Activated T-cell treated with anti-CD3 and anti-CD28 coated beads for 1 hour (primary cell): ENCODE data around the gene GPSM3.
"Not testable (repeated sequence)": the region's sequence is repeated elsewhere in the genome, so short reads cannot be mapped to it uniquely, and the experiment has no call there.

Experiments used
- DNase-seq: peaks from one replicate; pipeline ENCODE4 v3.0.0-alpha.2; 2020; ENCODE audit warnings: low read depth

GPSM3 gene

DNA sequence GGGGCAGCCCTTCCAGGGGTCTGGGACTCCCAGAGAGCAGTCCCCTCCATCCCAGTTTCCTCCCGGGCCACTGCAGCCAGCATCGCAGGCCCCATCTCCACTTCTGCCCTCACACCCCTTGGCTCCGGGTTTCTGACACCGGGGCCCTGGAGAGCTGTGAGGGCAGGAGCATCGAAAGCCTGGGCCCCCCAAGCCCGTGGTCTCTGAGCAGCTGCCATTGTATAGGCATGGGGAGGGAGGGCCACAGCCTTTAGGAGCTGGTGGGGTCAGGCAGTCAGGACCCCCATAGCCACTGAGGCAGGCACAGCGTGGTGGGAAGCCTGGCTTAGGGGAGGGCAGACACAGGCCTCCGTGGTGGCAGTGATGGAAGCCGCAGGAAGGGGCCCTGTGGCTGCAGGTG lies 9.7 kb upstream of the GPSM3 start:
- DNase-seq: no peak

GRCh38 chr6:32200711-32201475 lies 8.4 kb upstream of the GPSM3 start:
- no peak for DNase-seq

- no peak for DNase-seq
These were observed 6.4 kb upstream of the GPSM3 start for GRCh38 chr6:32198866-32199265.

GRCh38 chr6:32198345-32198696 lies 5.9 kb upstream of the GPSM3 start:
- no peak for DNase-seq

DNA sequence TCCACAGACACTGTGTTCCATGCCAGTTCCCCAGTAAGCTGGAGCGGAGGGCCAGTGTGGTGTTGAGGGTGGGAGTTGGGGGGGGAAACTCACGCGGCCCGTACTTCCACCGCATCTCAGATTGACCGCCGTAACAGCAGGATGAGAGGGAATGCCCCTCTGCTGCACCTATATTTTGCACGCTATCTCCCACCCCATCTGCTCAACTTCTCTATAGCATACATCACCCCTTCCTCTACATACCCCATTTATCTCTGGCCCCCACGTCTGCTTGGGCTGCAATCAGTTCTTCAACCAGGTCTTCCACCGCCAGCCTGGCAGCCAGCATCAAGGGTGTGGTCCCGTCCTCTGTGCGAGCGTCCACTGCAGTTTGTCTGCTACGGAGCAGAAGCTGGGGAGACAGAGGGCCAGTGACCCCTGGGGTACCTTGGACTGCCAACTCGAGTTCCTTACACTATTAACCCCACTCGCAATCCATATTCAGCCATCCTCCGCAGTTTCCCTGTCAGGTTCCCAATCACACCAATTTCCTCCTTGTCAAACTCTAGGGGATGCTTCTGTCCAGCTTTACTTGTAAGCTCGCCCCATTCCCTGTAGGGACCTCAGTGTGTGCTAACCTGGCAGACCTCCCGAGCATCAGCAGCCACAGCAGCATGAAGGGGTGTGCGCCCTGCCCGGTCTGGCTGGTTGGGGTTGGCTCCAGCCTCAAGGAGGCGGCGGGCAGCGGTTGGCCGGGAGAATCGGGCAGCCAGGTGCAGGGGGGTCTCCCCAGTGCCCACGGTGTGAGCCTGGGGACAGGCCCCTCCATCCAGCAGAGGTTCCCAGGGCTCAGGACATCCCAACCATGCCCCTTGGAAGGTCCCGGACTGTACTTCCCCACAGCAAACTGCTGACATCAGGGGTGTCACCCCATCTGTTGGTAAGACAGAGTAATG lies 4.5 kb upstream of the GPSM3 start:
- DNase-seq: no peak

GRCh38 chr6:32195902-32196681 lies 3.6 kb upstream of the GPSM3 start:
- peak; percentile 32 for DNase-seq

- peak; percentile 99 for DNase-seq
These were observed 3.1 kb upstream of the GPSM3 start for GRCh38 chr6:32195652-32195901.

GRCh38 chr6:32194825-32195651 lies 2.6 kb upstream of the GPSM3 start:
- DNase-seq: no peak

DNA sequence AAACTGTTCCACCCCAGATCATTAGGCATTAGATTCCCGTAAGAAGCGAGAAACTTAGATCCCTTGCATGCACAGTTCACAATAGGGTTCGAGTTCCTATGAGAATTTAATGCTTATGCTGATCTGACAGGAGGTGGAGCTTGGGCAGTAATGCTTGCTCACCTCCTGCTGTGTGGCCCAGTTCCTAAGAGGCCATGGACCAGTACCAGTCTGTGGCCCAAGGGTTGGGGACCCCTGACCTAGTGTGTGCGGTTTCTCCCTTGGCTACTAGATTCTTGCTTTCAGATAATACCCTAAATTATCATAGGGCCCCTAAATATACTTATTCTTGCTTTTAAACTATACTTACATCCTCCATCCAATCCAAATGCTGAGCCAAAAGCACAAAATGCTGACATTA lies 1.9 kb upstream of the GPSM3 start:
- DNase-seq: no peak

DNA sequence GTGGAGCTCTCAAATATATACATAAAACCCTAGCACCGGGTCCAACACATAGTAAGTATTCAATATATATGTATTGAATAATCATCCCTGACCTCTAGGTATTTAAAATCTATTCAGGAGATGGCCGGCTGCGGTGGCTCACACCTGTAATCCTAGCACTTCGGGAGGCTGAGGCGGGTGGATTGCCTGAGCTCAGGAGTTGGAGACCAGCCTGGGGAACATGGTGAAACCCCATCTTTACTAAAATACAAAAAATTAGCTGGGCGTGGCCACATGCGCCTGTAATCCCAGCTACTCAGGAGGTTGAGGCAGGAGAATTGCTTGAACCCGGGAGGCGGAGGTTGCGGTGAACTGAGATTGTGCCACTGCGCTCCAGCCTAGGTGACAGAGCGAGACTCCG lies 653 bp upstream of the GPSM3 start:
- not testable (repeated sequence) for DNase-seq

DNA sequence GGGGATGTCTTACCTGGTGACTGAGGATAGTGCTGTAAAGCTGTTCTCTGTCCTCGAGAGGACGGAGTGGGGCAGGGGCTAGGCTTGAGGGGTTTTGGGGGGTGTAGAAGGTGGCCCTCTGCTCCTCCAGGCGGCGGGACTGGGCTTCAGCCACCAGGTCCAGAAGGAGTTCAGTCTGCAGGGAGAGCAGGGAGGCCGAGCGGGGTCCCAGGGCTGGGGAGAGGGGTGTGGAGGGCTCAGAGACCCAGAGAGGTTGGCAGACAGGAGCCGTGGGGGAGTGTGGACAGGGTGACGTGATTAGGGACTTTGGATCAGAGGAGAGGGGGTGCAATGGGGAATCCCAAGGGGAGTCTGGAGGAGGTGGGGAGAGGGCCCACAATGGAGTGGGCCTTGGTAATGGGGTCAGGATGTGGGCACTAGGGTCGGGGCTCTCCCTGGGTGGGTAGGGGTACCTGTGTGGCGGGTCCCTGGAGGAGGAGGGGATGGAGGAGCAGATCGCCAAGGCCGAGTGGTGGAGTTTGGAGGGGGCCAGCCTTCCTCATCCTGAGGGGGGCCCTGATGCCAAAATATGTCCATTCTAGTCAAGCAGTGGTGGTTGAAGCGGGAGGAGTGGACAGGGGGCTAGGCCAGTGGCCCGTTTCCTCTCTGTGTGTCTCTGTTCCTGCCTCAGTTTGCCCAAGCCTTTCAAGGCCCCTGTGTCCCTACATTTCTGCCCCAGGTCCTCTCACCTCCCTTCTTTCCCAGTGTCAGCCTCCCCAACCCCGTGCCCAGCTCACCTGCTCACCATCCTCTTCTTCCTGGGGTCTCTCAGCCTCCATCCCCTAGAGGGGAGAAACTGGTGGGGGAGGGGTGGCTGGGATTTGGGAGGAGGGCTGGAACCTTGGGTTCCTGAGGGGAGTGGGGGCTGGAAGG lies 491 bp downstream of the GPSM3 start:
- no peak for DNase-seq

DNA sequence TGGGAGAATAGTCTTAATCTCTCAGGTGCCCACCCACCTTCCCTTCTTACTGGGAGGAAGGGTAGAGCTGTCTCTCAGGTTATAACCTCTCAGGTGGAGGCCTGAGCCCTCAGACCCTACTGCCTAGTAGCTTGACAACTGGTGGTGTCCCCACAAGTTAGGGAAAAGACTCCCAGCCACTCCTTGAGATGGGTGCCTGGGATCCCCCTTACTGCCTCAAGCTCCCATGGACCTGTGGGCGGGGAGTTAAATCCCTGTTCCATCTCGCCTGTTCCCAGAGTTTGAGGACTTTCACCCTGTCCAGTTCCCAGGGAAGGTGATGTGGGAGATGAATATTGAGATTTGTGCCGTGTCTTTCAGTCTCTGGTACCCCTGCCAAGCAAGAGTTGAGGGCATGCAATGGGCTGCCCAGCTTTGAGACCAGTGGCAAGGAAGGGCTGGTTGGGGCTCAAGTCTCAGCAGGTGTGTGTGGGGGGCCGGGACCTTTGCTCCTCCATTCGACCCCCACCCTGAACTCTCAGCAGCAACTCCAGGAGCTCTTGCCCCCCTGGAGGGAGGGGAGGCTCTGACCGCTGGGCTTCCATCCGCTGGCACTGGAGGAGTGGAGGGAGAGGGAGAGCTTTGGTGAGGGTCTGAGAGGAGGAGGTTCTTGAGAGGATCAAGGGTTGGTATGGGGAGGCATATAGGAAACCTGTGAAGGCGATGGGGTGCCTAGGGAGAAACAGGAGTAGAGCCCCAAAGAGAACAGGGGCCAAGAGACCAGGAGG lies 1.3 kb downstream of the GPSM3 start:
- DNase-seq: no peak

DNA sequence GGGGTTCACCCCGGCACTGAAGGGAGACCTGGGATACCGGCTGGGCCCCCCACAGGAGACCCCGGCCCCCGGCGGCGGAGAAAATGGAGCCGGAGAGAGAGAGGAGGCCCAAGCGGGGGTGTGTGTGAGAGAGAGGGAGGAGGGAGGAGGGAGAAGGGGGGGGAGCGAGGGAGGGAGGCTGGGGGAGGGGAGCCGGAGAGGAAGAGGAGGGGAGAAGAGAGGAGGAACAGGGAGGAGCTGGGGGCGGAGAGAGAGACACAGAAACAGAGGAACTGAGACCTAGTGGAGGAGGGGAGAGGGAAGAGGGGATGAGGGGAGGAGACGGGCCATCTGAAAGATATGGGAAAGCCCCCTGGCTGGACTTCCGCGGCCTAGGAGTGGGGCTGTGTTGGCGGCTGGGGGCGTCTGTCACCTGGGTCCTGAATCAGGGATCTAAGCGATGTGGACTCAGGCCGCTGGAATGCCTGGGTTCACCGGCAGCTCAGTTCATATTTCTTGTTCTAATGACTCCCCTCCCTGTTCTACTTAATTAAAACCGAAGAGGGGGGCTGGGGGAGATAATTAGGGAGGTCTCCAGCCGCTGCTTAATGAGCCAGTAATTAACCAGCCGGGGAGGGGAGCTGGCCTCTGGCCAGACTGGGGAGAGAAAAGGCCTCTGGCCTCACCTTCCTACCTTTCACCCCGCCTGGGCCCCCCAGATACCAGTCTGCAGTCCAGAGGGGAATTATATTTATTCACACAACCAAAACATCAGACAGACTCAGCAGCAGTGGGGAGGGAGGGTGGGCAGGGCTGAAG lies 2.2 kb downstream of the GPSM3 start, which contains the start of gene PBX2:
TSS of gene PBX2 (minus strand) at position 149 of the 798 bp plus-strand sequence. CDS start 287 bp downstream, outside the sequence.
- peak; percentile 83 for DNase-seq

- DNase-seq: no peak
These were observed 2.7 kb downstream of the GPSM3 start for GRCh38 chr6:32189742-32190053.

DNA sequence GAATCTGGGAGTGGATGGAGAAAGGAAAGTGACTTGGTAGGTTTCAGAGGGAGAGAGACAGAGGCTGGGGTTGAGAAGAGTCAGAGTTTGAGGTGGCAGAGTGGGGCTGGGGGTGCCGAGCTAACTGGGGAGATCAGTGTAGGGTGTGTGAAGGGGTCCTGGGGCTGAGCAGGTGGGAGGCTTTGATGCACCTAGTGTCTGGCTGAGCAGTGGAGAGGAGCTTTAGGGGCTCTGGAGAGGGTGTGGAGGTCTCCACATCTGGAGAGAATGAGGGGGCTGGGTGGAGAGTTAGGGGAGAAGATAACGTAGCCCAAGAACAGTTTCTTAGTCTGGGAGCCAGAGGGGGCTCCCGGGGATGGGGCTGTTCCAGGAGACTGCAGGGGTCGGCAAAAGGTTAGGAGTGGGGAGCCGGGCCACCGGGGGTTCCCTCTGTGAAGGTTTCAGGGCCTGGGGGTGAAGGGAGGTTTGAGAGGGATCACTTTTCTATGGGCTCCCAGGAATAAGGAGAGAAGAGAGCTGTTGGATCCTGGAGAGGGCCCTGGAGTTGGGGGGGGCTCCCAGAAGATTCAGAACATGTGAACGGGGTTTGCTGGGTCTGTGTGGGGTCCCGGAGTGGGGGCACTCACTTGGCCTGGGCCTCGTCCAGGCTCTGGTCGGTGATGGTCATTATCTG lies 3.2 kb downstream of the GPSM3 start:
- no peak for DNase-seq

DNA sequence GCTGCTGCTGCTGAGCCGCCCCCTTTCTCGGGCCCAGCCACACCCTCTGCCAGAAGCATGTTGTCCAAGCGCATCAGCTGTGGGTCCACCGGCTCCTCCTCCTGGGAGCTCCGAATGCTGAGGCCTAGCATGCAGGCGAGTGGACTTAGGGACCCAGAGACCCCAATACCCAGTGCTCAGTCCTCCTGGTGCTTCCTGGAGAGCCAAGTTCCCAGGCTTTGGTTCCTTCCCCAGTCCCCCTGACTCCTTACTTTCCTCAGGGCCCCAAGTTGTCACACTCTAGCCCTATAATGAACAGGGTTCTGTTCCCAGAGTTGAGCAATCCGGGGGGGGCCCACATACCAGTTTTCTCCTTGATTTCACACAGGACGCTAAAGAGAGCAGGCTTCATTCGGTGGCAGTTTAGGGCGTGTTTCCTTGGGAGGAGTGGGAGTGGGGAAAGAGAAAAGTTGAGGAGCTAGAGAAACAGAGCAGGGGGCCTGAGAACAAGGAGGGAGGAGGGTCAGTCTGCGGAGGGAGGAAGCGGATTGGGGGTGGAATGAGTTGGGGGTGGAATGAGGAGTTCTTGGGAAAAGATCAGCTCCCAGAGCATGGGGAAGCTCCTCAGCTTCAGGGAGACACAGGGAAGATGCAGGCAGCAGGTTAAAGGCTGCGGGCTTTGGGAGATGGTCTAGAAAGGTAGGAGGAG lies 3.9 kb downstream of the GPSM3 start:
- no peak for DNase-seq

GRCh38 chr6:32187725-32188380 lies 4.6 kb downstream of the GPSM3 start:
- DNase-seq: not testable (repeated sequence)
